H1 (cell line): ENCODE measurements around the gene TPM1. TPM values are rescaled to one million over a fixed set of nuclear protein-coding genes. Genes with fewer than 3 reads are reported as not detected.
A peak's percentile ranks its signal among the peaks of the same experiment; 100 is the strongest.

ENCODE experiments used
- CTCF ChIA-PET: fragments of 300-600 bp; sonication (Branson Sonifier 250); formaldehyde crosslinking; loops from one replicate; lab custom pipeline; 2021; ENCODE audit not compliant: partially characterized antibody; lab: Charles Lee
- POLR2A ChIA-PET: fragments of 300-600 bp; sonication (Branson Sonifier 250); formaldehyde crosslinking; loops from one replicate; lab custom pipeline; 2021; ENCODE audit warnings: inconsistent platforms; ENCODE audit not compliant: partially characterized antibody; lab: Charles Lee
- DNase-seq, 2 experiments: peaks; one replicate each; pipeline versions ENCODE4 v3.0.0 to v3.0.0-alpha.2; 2010 to 2022; ENCODE audit warnings: low spot score in 2 of 2, low read depth in 1 of 2, mixed read lengths in 1 of 2
- FAIRE-seq: peaks from 2 replicates; lab custom pipeline; 2011; peaks lifted over from hg19 to GRCh38; lab: Jason Lieb, UNC
- H2AFZ ChIP-seq: 2 replicates; pipeline ENCODE4 v1.8.1; 2012; ENCODE audit warnings: low read length, inconsistent platforms
- H2AK5ac ChIP-seq: 2 replicates; pipeline ENCODE4 v1.6.1; 2013; ENCODE audit warnings: low read depth, low read length
- H2BK120ac ChIP-seq: replicated peaks from 2 replicates; pipeline ENCODE3; 2013; ENCODE audit warnings: low read depth, low read length, inconsistent platforms
- H2BK12ac ChIP-seq: 2 replicates; pipeline ENCODE4 v1.6.1; 2013; ENCODE audit warnings: low read depth, low read length
- H2BK15ac ChIP-seq: 2 replicates; pipeline ENCODE4 v1.6.1; 2013; ENCODE audit warnings: low read length
- H2BK20ac ChIP-seq: 2 replicates; pipeline ENCODE4 v1.6.1; 2013; ENCODE audit warnings: low read length
- H2BK5ac ChIP-seq: 2 replicates; pipeline ENCODE4 v1.6.1; 2013; ENCODE audit warnings: low read depth, low read length
- H3K14ac ChIP-seq: 2 replicates; pipeline ENCODE4 v1.6.1; 2013; ENCODE audit warnings: inconsistent platforms; ENCODE audit not compliant: insufficient read length
- H3K18ac ChIP-seq: 2 replicates; pipeline ENCODE4 v1.6.1; 2013; ENCODE audit warnings: low read length; ENCODE audit errors: extremely low read depth
- H3K23ac ChIP-seq: 2 replicates; pipeline ENCODE4 v1.6.1; 2013; ENCODE audit warnings: inconsistent platforms; ENCODE audit not compliant: insufficient read length
- H3K23me2 ChIP-seq: 2 replicates; pipeline ENCODE4 v1.6.1; 2013; ENCODE audit warnings: low read depth, low read length
- H3K27ac ChIP-seq: 2 replicates; pipeline ENCODE4 v1.6.1; 2011; ENCODE audit warnings: low read depth, low read length, inconsistent platforms
- H3K27me3 ChIP-seq, 4 experiments: replicated peaks in 1 of 4; 1 replicate in 1 of 4; 2 replicates in 3 of 4; pipeline versions ENCODE4 v1.6.1 to v1.8.1; 2011 to 2013; ENCODE audit warnings: low read length in 3 of 4, mild to moderate bottlenecking in 3 of 4, inconsistent platforms in 2 of 4, mixed read lengths in 2 of 4, moderate library complexity in 1 of 4; ENCODE audit not compliant: control insufficient read depth in 3 of 4, insufficient read depth in 3 of 4; ENCODE audit errors: extremely low read depth in 1 of 4
- H3K36me3 ChIP-seq, 4 experiments: 2 replicates each; pipeline versions ENCODE4 v1.6.1 to v1.8.1; 2011 to 2013; ENCODE audit warnings: mild to moderate bottlenecking in 4 of 4, low read length in 3 of 4, moderate library complexity in 2 of 4, control low read depth in 1 of 4, inconsistent platforms in 1 of 4; ENCODE audit not compliant: insufficient read depth in 4 of 4, control insufficient read depth in 2 of 4
- H3K4ac ChIP-seq: replicated peaks from 2 replicates; pipeline ENCODE3; 2013; ENCODE audit warnings: low read length, low read depth, mixed read lengths, inconsistent platforms; ENCODE audit not compliant: insufficient read length
- H3K4me1 ChIP-seq, 4 experiments: replicated peaks in 1 of 4; 1 replicate in 1 of 4; 2 replicates in 3 of 4; pipeline versions ENCODE4 v1.6.1 to v1.8.1; 2011 to 2013; ENCODE audit warnings: low read length in 3 of 4, inconsistent platforms in 2 of 4, mixed read lengths in 1 of 4; ENCODE audit not compliant: insufficient read depth in 4 of 4, control insufficient read depth in 3 of 4
- H3K4me2 ChIP-seq, 2 experiments: 2 replicates each; pipeline versions ENCODE4 v1.6.1 to v1.8.1; 2011 to 2013; ENCODE audit warnings: low read depth in 2 of 2, low read length in 2 of 2, control low read depth in 1 of 2, inconsistent platforms in 1 of 2, mild to moderate bottlenecking in 1 of 2; ENCODE audit not compliant: insufficient read depth in 1 of 2
- H3K4me3 ChIP-seq, 4 experiments: fragments of 200-600, 300-600 bp in 1 of 4; sonication (generic), shearing (Covaris generic), sonication (Bioruptor Twin) in 1 of 4; 2 replicates each; pipeline versions ENCODE4 v1.5.1 to v1.8.1; 2011 to 2016; ENCODE audit warnings: low read length in 4 of 4, low read depth in 3 of 4, control low read depth in 2 of 4, inconsistent platforms in 2 of 4, mild to moderate bottlenecking in 2 of 4, mixed read lengths in 1 of 4, moderate library complexity in 1 of 4; ENCODE audit not compliant: insufficient read depth in 2 of 4; ENCODE audit errors: extremely low read depth in 1 of 4
- H3K56ac ChIP-seq: replicated peaks from 2 replicates; pipeline ENCODE3; 2013; ENCODE audit warnings: low read depth, mild to moderate bottlenecking, mixed read lengths, low read length, inconsistent platforms; ENCODE audit not compliant: insufficient read length
- H3K79me1 ChIP-seq: 2 replicates; pipeline ENCODE4 v1.6.1; 2013; ENCODE audit warnings: low read depth, low read length, control low read depth
- H3K79me2 ChIP-seq, 2 experiments: 2 replicates each; pipeline versions ENCODE4 v1.6.1 to v1.8.1; 2012 to 2013; ENCODE audit warnings: low read length in 2 of 2, mild to moderate bottlenecking in 2 of 2, inconsistent platforms in 1 of 2; ENCODE audit not compliant: insufficient read depth in 2 of 2, control insufficient read depth in 1 of 2
- H3K9ac ChIP-seq, 4 experiments: replicated peaks in 1 of 4; 1 replicate in 1 of 4; 2 replicates in 3 of 4; pipeline versions ENCODE4 v1.6.1 to v1.8.1; 2011 to 2013; ENCODE audit warnings: low read depth in 3 of 4, low read length in 3 of 4, control low read depth in 2 of 4, mild to moderate bottlenecking in 2 of 4, moderate library complexity in 2 of 4, inconsistent platforms in 1 of 4; ENCODE audit errors: extremely low read depth in 1 of 4
- H3K9me3 ChIP-seq, 2 experiments: 2 replicates each; pipeline versions ENCODE4 v1.6.1 to v1.8.1; 2012 to 2013; ENCODE audit warnings: mild to moderate bottlenecking in 2 of 2, moderate library complexity in 2 of 2, control low read depth in 1 of 2, inconsistent platforms in 1 of 2, low read depth in 1 of 2, low read length in 1 of 2, mixed read lengths in 1 of 2; ENCODE audit not compliant: insufficient read depth in 2 of 2
- H4K20me1 ChIP-seq, 2 experiments: replicated peaks in 1 of 2; 2 replicates each; pipeline versions ENCODE3 to v1.8.1; 2011 to 2013; ENCODE audit warnings: inconsistent platforms in 2 of 2, low read length in 2 of 2, mild to moderate bottlenecking in 1 of 2; ENCODE audit not compliant: insufficient read depth in 2 of 2, control insufficient read depth in 1 of 2
- H4K5ac ChIP-seq: 2 replicates; pipeline ENCODE4 v1.6.1; 2013; ENCODE audit warnings: low read length, low read depth, mixed read lengths, inconsistent platforms; ENCODE audit not compliant: insufficient read length
- H4K8ac ChIP-seq: 2 replicates; pipeline ENCODE4 v1.8.0; 2013; ENCODE audit warnings: mild to moderate bottlenecking, moderate library complexity, low read length, inconsistent platforms; ENCODE audit not compliant: insufficient read depth; ENCODE audit errors: extremely low read depth
- H4K91ac ChIP-seq: replicated peaks from 2 replicates; pipeline ENCODE3; 2013; ENCODE audit warnings: low read length, mixed read lengths, inconsistent platforms; ENCODE audit not compliant: insufficient read length
- CREB1 ChIP-seq: IDR thresholded peaks from 2 replicates; pipeline ENCODE4 v1.6.1; 2012; ENCODE audit warnings: inconsistent platforms
- EP300 ChIP-seq, 2 experiments: IDR thresholded peaks; 1 replicate in 1 of 2; 2 replicates in 1 of 2; pipeline ENCODE4 v1.6.1; 2011 to 2012; ENCODE audit warnings: low read depth in 2 of 2, low read length in 2 of 2, mild to moderate bottlenecking in 2 of 2, borderline replicate concordance in 1 of 2, inconsistent platforms in 1 of 2, moderate library complexity in 1 of 2
- KDM4A ChIP-seq: IDR thresholded peaks from one replicate; pipeline ENCODE4 v1.7.1; 2012; ENCODE audit warnings: low read depth, mild to moderate bottlenecking, moderate library complexity, low read length, inconsistent platforms; ENCODE audit not compliant: severe bottlenecking
- PHF8 ChIP-seq: fragments of 200-600 bp; sonication (generic); conservative IDR thresholded peaks from 2 replicates; pipeline ENCODE4 v1.7.1; 2012; ENCODE audit warnings: low read depth, mild to moderate bottlenecking, inconsistent platforms, low read length, moderate library complexity
- RBBP5 ChIP-seq: IDR thresholded peaks from 2 replicates; pipeline ENCODE4 v1.7.1; 2012; ENCODE audit warnings: low read depth, mild to moderate bottlenecking, inconsistent platforms, low read length, moderate library complexity, borderline replicate concordance
- SP4 ChIP-seq: IDR thresholded peaks from 2 replicates; pipeline ENCODE4 v1.6.1; 2012; ENCODE audit warnings: low read length, inconsistent platforms
- WGBS, 2 experiments: shearing (Covaris generic) in 1 of 2; methylation state at CpG; one replicate each; pipeline versions ENCODE4 v1.1.6 to v1.1.7; 2013 to 2015; ENCODE audit warnings: low lambda C conversion rate in 2 of 2, mixed read lengths in 2 of 2, inconsistent platforms in 1 of 2, low coverage in 1 of 2, missing lambda C conversion rate in 1 of 2; ENCODE audit not compliant: insufficient replicate concordance in 2 of 2, insufficient coverage in 1 of 2, insufficient read length in 1 of 2; ENCODE audit errors: extremely low coverage in 1 of 2, missing lambda C conversion rate in 1 of 2; 5-methylcytosine and 5-hydroxymethylcytosine counted together
- long read RNA-seq, 2 experiments: library from RNA in 1 of 2; library from capped mRNA in 1 of 2; stranded (forward); transcript quantifications; one replicate each; pipeline ENCODE4 v2.0.0, GENCODE V29; 2021; ENCODE audit warnings: inconsistent platforms in 1 of 2
- polyA minus RNA-seq, 3 experiments: library from RNA; depleted of rRNA, polyadenylated mRNA; stranded (reverse); fragments of >200 nt; gene quantifications; 1 replicate in 2 of 3; 2 replicates in 1 of 3; pipeline ENCODE4 v1.2.3, GENCODE V29; 2011
- polyA plus RNA-seq, 7 experiments: library from polyadenylated mRNA; depleted of rRNA in 3 of 7; stranded (reverse) in 5 of 7; unstranded in 2 of 7; fragments of >200 nt in 5 of 7; fragments of 200-250 nt in 2 of 7; gene quantifications; 1 replicate in 5 of 7; 2 replicates in 1 of 7; 4 replicates in 1 of 7; pipeline versions ENCODE4 v1.2.1 to v1.2.3, GENCODE V29; 2011 to 2013; ENCODE audit warnings: missing spikeins in 2 of 7, mixed read lengths in 2 of 7
- total RNA-seq: library from RNA; stranded (reverse); fragmentation: NEBNext Ultra II Directional; extraction: Animal tissue kit (Norgen Biotek cat#: 25700); gene quantifications from 2 replicates; pipeline ENCODE4 v1.2.1, GENCODE V29; 2021

Gene TPM1
- total RNA-seq (571 and 579 TPM in 2 replicates), polyA plus RNA-seq (2011; rRNA removed) (246 and 258 TPM in 2 replicates), polyA minus RNA-seq (2011; rRNA and poly(A)+ RNA removed) (221 and 265 TPM in 2 replicates)
- 481 TPM for polyA plus RNA-seq (2011; cell fraction: cytosol; rRNA removed)
- polyA plus RNA-seq (2011; cell fraction: nucleus; rRNA removed): 537 TPM
- polyA plus RNA-seq (2012, experiment 1 of 2): 409 to 588 TPM (median 457 TPM) in 4 replicates
- polyA plus RNA-seq (2012, experiment 2 of 2): 113 TPM
- 292 TPM for polyA plus RNA-seq (2013, experiment 1 of 2)
- 291 TPM for polyA plus RNA-seq (2013, experiment 2 of 2)
- polyA minus RNA-seq (2011; cell fraction: cytosol; rRNA and poly(A)+ RNA removed): 225 TPM
- 741 TPM for polyA minus RNA-seq (2011; cell fraction: nucleus; rRNA and poly(A)+ RNA removed)
- long read RNA-seq, experiment 1, transcript TPM1-206 (9 exons, 1,717 nt): major isoform, 39 of 439 reads
- long read RNA-seq, experiment 1, transcript TPM1-220 (9 exons, 977 nt): minor isoform, 5 of 439 reads
- long read RNA-seq, experiment 1, transcript TPM1-209 (3 exons, 525 nt): minor isoform, 20 of 439 reads
- long read RNA-seq, experiment 1, partial matches to known transcripts: 288 of 439 reads
- long read RNA-seq, experiment 1, other reads (novel, unspliced or antisense): 80 of 439 reads
- long read RNA-seq, experiment 2, partial matches to known transcripts: 7 of 266 reads
- long read RNA-seq, experiment 2, other reads (novel, unspliced or antisense): 252 of 266 reads

DNA sequence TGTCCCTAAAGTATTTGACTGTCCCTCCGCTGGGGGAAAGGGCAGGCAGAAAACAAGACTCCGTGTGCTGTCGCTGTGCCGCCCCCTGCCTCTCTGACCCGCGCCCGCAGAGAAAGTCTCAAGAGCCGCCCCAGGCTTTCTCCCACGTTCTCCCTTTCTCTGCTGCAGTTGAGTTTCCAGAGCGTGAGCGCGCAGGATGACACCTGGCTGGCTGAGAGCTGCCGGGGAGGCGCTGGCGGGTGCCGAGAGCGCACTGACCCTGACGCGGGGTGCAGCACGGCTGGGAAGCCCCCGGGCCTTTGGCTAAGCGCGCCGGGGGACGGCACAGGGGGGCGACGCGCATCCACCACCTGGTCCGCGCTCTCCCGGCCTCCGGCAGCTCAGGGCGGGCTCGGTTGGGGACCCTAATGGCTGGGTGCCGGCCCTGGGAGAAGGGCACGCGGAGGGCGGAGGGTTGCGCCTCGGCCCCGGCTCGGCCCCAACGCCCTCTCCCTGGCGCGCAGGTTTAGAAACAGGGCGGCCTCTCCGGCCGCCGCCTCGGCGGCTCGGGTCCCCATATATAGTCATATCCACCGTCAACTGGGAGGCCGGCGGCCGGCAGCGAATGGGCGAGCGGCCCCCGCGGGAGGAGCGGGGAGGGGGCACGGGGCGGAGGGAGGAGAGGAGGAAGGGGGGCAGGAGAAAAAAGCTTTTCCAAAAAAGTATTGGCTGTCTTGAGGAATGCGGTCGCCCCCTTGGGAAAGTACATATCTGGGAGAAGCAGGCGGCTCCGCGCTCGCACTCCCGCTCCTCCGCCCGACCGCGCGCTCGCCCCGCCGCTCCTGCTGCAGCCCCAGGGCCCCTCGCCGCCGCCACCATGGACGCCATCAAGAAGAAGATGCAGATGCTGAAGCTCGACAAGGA is at the start of gene TPM1:
Gene TPM1 (plus strand): TSS at position 774 of the 903 bp plus-strand sequence. CDS start 83 bp downstream, at position 857.
- no peak within 1 kb of the TSS for H3K23ac ChIP-seq
- H3K14ac ChIP-seq: no peak within 1 kb of the TSS
- peak within 1 kb of the TSS; percentile 83 to 95 (median 88) for H3K9ac ChIP-seq
- H4K5ac ChIP-seq: peak within 1 kb of the TSS; percentile 89
- FAIRE-seq (no peak), DNase-seq (peak in 1 of 2 experiments; percentile 88)
- peak within 1 kb of the TSS; percentile 95 for H2BK12ac ChIP-seq
- peak within 1 kb of the TSS; percentile 84 for H2BK15ac ChIP-seq
- peak within 1 kb of the TSS; percentile 78 for H3K27ac ChIP-seq
- peaks cover 8 to 39% (median 15%) of the 10 kb centered on the region in 4 experiments; a peak in 7 of 8 replicates for H3K36me3 ChIP-seq
- H3K4me2 ChIP-seq: peak within 1 kb of the TSS; percentile 87 to 94
- H2BK20ac ChIP-seq: peak within 1 kb of the TSS; percentile 40; the same call in 1 of the 2 replicates
- H4K91ac ChIP-seq: peak within 1 kb of the TSS; percentile 76
- H3K4ac ChIP-seq: no peak within 1 kb of the TSS
- peaks cover 0 to 3% (median 0%) of the 10 kb centered on the region in 4 experiments; a peak in 2 of 7 replicates for H3K27me3 ChIP-seq
- peaks cover 0 to 24% of the 10 kb centered on the region in 2 experiments; a peak in 2 of 4 replicates for H3K79me2 ChIP-seq
- peak within 1 kb of the TSS; percentile 67 for H3K56ac ChIP-seq
- CTCF ChIA-PET: interaction anchor here (0.6 to 3.6 kb wide), 5 partner anchors 15 to 962 kb away, joined by 3 to 16 read pairs (median 3); no protein-coding TSS in a partner anchor
- H3K4me3 ChIP-seq: peak within 1 kb of the TSS; percentile 92 to 98 (median 96)
- whole genome bisulfite sequencing, 2 experiments: 1% methylated on average over 43 of the region's 84 CpGs; no CpG with 5 or more reads in 1 of the 2 experiments
- H2AFZ ChIP-seq: no peak within 1 kb of the TSS
- no peaks in the 10 kb centered on the region for H3K79me1 ChIP-seq
- H4K8ac ChIP-seq: peak within 1 kb of the TSS; percentile 66
- H3K9me3 ChIP-seq: no peaks in the 10 kb centered on the region
- H2AK5ac ChIP-seq: peak within 1 kb of the TSS; percentile 57
- POLR2A ChIA-PET: interaction anchor here (0.5 to 30.9 kb wide), 28 partner anchors 7 to 543 kb away, joined by 3 to 635 read pairs (median 5); no protein-coding TSS in a partner anchor
- H4K20me1 ChIP-seq: peaks cover 3 to 6% of the 10 kb centered on the region in 2 experiments
- no peak within 1 kb of the TSS for H2BK120ac ChIP-seq
- peaks cover 13% of the 10 kb centered on the region; the same call in 1 of the 2 replicates for H3K23me2 ChIP-seq
- peak within 1 kb of the TSS; percentile 86 for H2BK5ac ChIP-seq
- H3K18ac ChIP-seq: peak within 1 kb of the TSS; percentile 98
- H3K4me1 ChIP-seq: peaks cover 12 to 43% (median 26%) of the 10 kb centered on the region in 4 experiments
- TF ChIP-seq CREB1 (no peak; the same call in none of the 2 replicates), PHF8 (peak; percentile 76), SP4 (no peak), EP300 (IDR thresholded peaks at IDR 0.05; ENCODE audit: borderline replicate concordance in 1 of 2, low read depth in 2 of 2, low read length in 2 of 2) (0 out of 3 replicates have a peak, but pooled peaks of 1 of the 2 experiments have one; percentile 2), RBBP5 (0 out of 2 replicates have a peak, but pooled peaks have one; percentile 4), KDM4A (peak; percentile 41)
